AG20443 (cell line): ENCODE results near the gene CSTPP1.
A peak's percentile ranks its signal among the peaks of the same experiment; 100 is the strongest.
"Not testable (repeated sequence)": the region's sequence is repeated elsewhere in the genome, so short reads cannot be mapped to it uniquely, and the experiment has no call there.

Experiments
- DNase-seq: peaks from one replicate; pipeline ENCODE4 v3.0.0; 2012; ENCODE audit warnings: low spot score, mixed read lengths

Gene CSTPP1

GRCh38 chr11:46991391-46991790, 54.8 kb downstream of the CSTPP1 start:
- no peak for DNase-seq

GRCh38 chr11:46992386-46992785, 55.8 kb downstream of the CSTPP1 start:
- DNase-seq = not testable (repeated sequence)

- DNase-seq = not testable (repeated sequence)
Observed at GRCh38 chr11:46997796-46998195, 61.2 kb downstream of the CSTPP1 start.

- DNase-seq = no peak
Observed at GRCh38 chr11:46999217-46999616, 62.7 kb downstream of the CSTPP1 start.

- no peak for DNase-seq
Observed at GRCh38 chr11:47000033-47000432, 63.5 kb downstream of the CSTPP1 start.

- no peak for DNase-seq
Observed at GRCh38 chr11:47001781-47002181, 65.2 kb downstream of the CSTPP1 start.

GRCh38 chr11:47002390-47002789, 65.8 kb downstream of the CSTPP1 start:
- no peak for DNase-seq

- no peak for DNase-seq
Observed at GRCh38 chr11:47003180-47003877, 66.8 kb downstream of the CSTPP1 start.

- peak; percentile 92 for DNase-seq
Observed at GRCh38 chr11:47004595-47005033, 68.1 kb downstream of the CSTPP1 start.

GRCh38 chr11:47005441-47005840, 68.9 kb downstream of the CSTPP1 start:
- DNase-seq = no peak

GRCh38 chr11:47007579-47007978, 71.0 kb downstream of the CSTPP1 start:
- DNase-seq = no peak

GRCh38 chr11:47010179-47010578, 73.6 kb downstream of the CSTPP1 start:
- no peak for DNase-seq

GRCh38 chr11:47014097-47014496, 77.5 kb downstream of the CSTPP1 start:
- DNase-seq = no peak

GRCh38 chr11:47018637-47019036, 82.1 kb downstream of the CSTPP1 start:
- DNase-seq = no peak

GRCh38 chr11:47020793-47021526, 84.4 kb downstream of the CSTPP1 start:
- DNase-seq = no peak

- DNase-seq = no peak
Observed at GRCh38 chr11:47021527-47021818, 84.9 kb downstream of the CSTPP1 start.

GRCh38 chr11:47021965-47022364, 85.4 kb downstream of the CSTPP1 start:
- DNase-seq = no peak

GRCh38 chr11:47028195-47029093, 91.9 kb downstream of the CSTPP1 start:
- no peak for DNase-seq

- no peak for DNase-seq
Observed at GRCh38 chr11:47033439-47033838, 96.9 kb downstream of the CSTPP1 start.

GRCh38 chr11:47034091-47034490, 97.5 kb downstream of the CSTPP1 start:
- no peak for DNase-seq

- DNase-seq = no peak
Observed at GRCh38 chr11:47035108-47035507, 98.5 kb downstream of the CSTPP1 start.

- no peak for DNase-seq
Observed at GRCh38 chr11:47044119-47044518, 107.6 kb downstream of the CSTPP1 start.

GRCh38 chr11:47047972-47048371, 111.4 kb downstream of the CSTPP1 start:
- no peak for DNase-seq
